GM12892 (cell line): Measurements from ENCODE around the gene ADAMTS2.

Experiments
- POLR2A ChIP-seq: IDR thresholded peaks from 2 replicates; pipeline ENCODE4 v1.6.1; 2011; ENCODE audit warnings: low read depth, low read length, control low read depth
- POLR2AphosphoS5 ChIP-seq: IDR thresholded peaks from 2 replicates; pipeline ENCODE4 v1.6.1; 2011; ENCODE audit warnings: low read depth, low read length, control low read depth
- TAF1 ChIP-seq: IDR thresholded peaks from 2 replicates; pipeline ENCODE4 v1.6.1; 2011; ENCODE audit warnings: low read depth, mild to moderate bottlenecking, control low read depth, low read length, borderline replicate concordance

DNA sequence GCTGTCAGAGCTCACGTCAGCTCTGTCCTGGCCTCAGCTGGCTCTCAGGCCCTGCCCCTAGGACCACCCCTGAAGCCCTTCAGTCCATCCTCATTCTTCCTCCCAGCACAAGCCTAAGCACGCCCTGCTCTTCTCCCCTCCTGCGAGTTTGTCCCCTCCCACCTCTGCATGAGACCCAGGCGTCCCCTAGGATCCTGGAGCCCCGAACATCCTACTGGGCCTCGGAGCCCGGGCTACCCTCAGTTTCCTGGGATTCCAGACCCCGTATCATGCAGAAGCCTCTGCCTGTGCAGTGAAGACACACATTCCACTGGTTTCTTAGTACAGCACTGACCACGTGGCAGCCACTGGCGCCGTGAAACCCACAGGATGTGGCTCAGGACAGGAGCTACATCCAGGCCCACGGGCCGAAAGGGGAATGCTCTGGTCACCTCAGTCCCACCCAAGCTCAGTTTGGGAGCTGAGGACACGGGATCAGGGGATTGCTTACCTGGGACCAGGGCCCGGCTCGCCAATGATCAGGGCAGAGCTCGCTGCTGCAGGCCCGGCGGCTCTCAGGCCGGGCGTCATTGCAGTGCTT lies 220.9 kb downstream of the ADAMTS2 start:
- no peak for TF ChIP-seq POLR2A
- no peak for TF ChIP-seq POLR2AphosphoS5
- TF ChIP-seq TAF1: no peak
